ENCODE data around the gene PIK3R5.

GRCh38 chr17:8875957-8876356 is 89.5 kb downstream of the PIK3R5 start:
- TF ChIP-seq, protein P1, sequence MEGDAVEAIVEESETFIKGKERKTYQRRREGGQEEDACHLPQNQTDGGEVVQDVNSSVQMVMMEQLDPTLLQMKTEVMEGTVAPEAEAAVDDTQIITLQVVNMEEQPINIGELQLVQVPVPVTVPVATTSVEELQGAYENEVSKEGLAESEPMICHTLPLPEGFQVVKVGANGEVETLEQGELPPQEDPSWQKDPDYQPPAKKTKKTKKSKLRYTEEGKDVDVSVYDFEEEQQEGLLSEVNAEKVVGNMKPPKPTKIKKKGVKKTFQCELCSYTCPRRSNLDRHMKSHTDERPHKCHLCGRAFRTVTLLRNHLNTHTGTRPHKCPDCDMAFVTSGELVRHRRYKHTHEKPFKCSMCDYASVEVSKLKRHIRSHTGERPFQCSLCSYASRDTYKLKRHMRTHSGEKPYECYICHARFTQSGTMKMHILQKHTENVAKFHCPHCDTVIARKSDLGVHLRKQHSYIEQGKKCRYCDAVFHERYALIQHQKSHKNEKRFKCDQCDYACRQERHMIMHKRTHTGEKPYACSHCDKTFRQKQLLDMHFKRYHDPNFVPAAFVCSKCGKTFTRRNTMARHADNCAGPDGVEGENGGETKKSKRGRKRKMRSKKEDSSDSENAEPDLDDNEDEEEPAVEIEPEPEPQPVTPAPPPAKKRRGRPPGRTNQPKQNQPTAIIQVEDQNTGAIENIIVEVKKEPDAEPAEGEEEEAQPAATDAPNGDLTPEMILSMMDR (IDR thresholded peaks at IDR 0.05; ENCODE audit: low read depth, low read length): no peak
- no peak for TF ChIP-seq POLR2A (IDR thresholded peaks at IDR 0.05; ENCODE audit: extremely low read depth, insufficient read length)
